HEK293 (cell line): Measurements from ENCODE around the gene GOLGA5.

Experiments
- CTCF ChIA-PET: fragments of 350-600 bp; formaldehyde crosslinking; extraction: SDS; loops from one replicate; lab custom pipeline; 2021; ENCODE audit warnings: antibody characterized with exemption; lab: Yijun Ruan, JAX
- POLR2A ChIA-PET: fragments of 300-600 bp; formaldehyde crosslinking; extraction: SDS; loops from one replicate; lab custom pipeline; 2020; ENCODE audit warnings: antibody characterized with exemption, inconsistent platforms; lab: Yijun Ruan, JAX
- H3K27ac ChIP-seq: fragments of 200-500 bp; sonication (Bioruptor generic); 2 replicates; pipeline ENCODE4 v1.5.1; 2014; ENCODE audit warnings: low read depth, low read length, control low read depth, inconsistent platforms; ENCODE audit errors: extremely low read depth
- H3K36me3 ChIP-seq, 2 experiments: fragments of 200-500 bp in 1 of 2; sonication (Bioruptor generic) in 1 of 2; 1 replicate in 1 of 2; 2 replicates in 1 of 2; pipeline ENCODE4 v1.5.1; 2014 to 2017; ENCODE audit warnings: inconsistent platforms in 2 of 2, low read length in 2 of 2; ENCODE audit not compliant: control insufficient read depth in 2 of 2, insufficient read depth in 1 of 2
- H3K4me1 ChIP-seq: fragments of 200-500 bp; sonication (Bioruptor generic); 2 replicates; pipeline ENCODE4 v1.5.1; 2014; ENCODE audit warnings: mild to moderate bottlenecking, low read length, inconsistent platforms; ENCODE audit not compliant: control insufficient read depth, insufficient read depth
- H3K4me3 ChIP-seq: 2 replicates; pipeline ENCODE4 v1.5.1; 2011; ENCODE audit warnings: low read depth, mild to moderate bottlenecking, control low read depth, low read length, moderate library complexity
- H3K9me3 ChIP-seq: fragments of 200-500 bp; sonication (Bioruptor generic); 2 replicates; pipeline ENCODE4 v1.5.1; 2014; ENCODE audit warnings: low read depth, low read length, inconsistent platforms; ENCODE audit not compliant: control insufficient read depth, insufficient read depth
- BCL11B ChIP-seq: fragments of 450-650 bp; formaldehyde crosslinking; IDR thresholded peaks from 2 replicates; pipeline ENCODE4 v1.5.1; 2016; ENCODE audit warnings: low read depth, missing biosample characterization, missing genetic modification characterization
- EGR2 ChIP-seq: fragments of 450-650 bp; formaldehyde crosslinking; IDR thresholded peaks from 2 replicates; pipeline ENCODE4 v1.5.1; 2016; ENCODE audit warnings: low read depth, missing biosample characterization, missing genetic modification characterization
- KLF9 ChIP-seq: fragments of 450-650 bp; formaldehyde crosslinking; IDR thresholded peaks from 2 replicates; pipeline ENCODE4 v1.5.1; 2016; ENCODE audit warnings: missing biosample characterization, missing genetic modification characterization, low read depth
- OVOL3 ChIP-seq: fragments of 450-650 bp; formaldehyde crosslinking; IDR thresholded peaks from 2 replicates; pipeline ENCODE4 v1.5.1; 2016; ENCODE audit warnings: missing biosample characterization, missing genetic modification characterization
- PATZ1 ChIP-seq: fragments of 450-650 bp; formaldehyde crosslinking; IDR thresholded peaks from 2 replicates; pipeline ENCODE4 v1.5.1; 2016; ENCODE audit warnings: missing biosample characterization, missing genetic modification characterization
- PRDM6 ChIP-seq: fragments of 450-650 bp; formaldehyde crosslinking; IDR thresholded peaks from 2 replicates; pipeline ENCODE4 v1.5.1; 2017; ENCODE audit warnings: missing biosample characterization, missing genetic modification characterization
- SCRT1 ChIP-seq: fragments of 450-650 bp; formaldehyde crosslinking; IDR thresholded peaks from 2 replicates; pipeline ENCODE4 v1.5.1; 2016; ENCODE audit warnings: missing biosample characterization, missing genetic modification characterization, borderline replicate concordance
- TRIM28 ChIP-seq: IDR thresholded peaks from 2 replicates; pipeline ENCODE4 v1.6.1; 2011; ENCODE audit warnings: low read length, control low read depth, borderline replicate concordance
- WT1 ChIP-seq: fragments of 450-650 bp; formaldehyde crosslinking; IDR thresholded peaks from 2 replicates; pipeline ENCODE4 v1.5.1; 2016; ENCODE audit warnings: missing biosample characterization, missing genetic modification characterization
- ZBTB10 ChIP-seq: fragments of 450-650 bp; formaldehyde crosslinking; IDR thresholded peaks from 2 replicates; pipeline ENCODE4 v1.5.1; 2016; ENCODE audit warnings: missing biosample characterization, missing genetic modification characterization
- ZBTB6 ChIP-seq: fragments of 450-650 bp; formaldehyde crosslinking; IDR thresholded peaks from 2 replicates; pipeline ENCODE4 v1.5.1; 2017; ENCODE audit warnings: missing biosample characterization, missing genetic modification characterization
- ZFP37 ChIP-seq: fragments of 450-650 bp; formaldehyde crosslinking; IDR thresholded peaks from 2 replicates; pipeline ENCODE4 v1.5.1; 2016; ENCODE audit warnings: missing biosample characterization, missing genetic modification characterization
- ZFP69B ChIP-seq: fragments of 450-650 bp; formaldehyde crosslinking; IDR thresholded peaks from 2 replicates; pipeline ENCODE4 v1.5.1; 2016; ENCODE audit warnings: missing biosample characterization, missing genetic modification characterization
- ZNF18 ChIP-seq: fragments of 450-650 bp; formaldehyde crosslinking; IDR thresholded peaks from 2 replicates; pipeline ENCODE4 v1.5.1; 2016; ENCODE audit warnings: missing biosample characterization, missing genetic modification characterization
- ZNF302 ChIP-seq: fragments of 450-650 bp; formaldehyde crosslinking; IDR thresholded peaks from 2 replicates; pipeline ENCODE4 v1.5.1; 2016; ENCODE audit warnings: missing biosample characterization, missing genetic modification characterization, low read depth
- ZNF350 ChIP-seq: fragments of 450-650 bp; formaldehyde crosslinking; IDR thresholded peaks from 2 replicates; pipeline ENCODE4 v1.5.0; 2017; ENCODE audit warnings: missing biosample characterization, mild to moderate bottlenecking, missing genetic modification characterization
- ZNF362 ChIP-seq: fragments of 450-650 bp; formaldehyde crosslinking; IDR thresholded peaks from 2 replicates; pipeline ENCODE4 v1.5.1; 2016; ENCODE audit warnings: missing biosample characterization, missing genetic modification characterization
- ZNF48 ChIP-seq: fragments of 450-650 bp; formaldehyde crosslinking; IDR thresholded peaks from 2 replicates; pipeline ENCODE4 v1.5.1; 2016; ENCODE audit warnings: missing biosample characterization, missing genetic modification characterization
- ZNF596 ChIP-seq: fragments of 450-650 bp; IDR thresholded peaks from 2 replicates; pipeline ENCODE4 v1.5.0; 2018; ENCODE audit warnings: missing biosample characterization, mild to moderate bottlenecking, missing genetic modification characterization, moderate library complexity
- ZNF639 ChIP-seq: fragments of 450-650 bp; formaldehyde crosslinking; IDR thresholded peaks from 2 replicates; pipeline ENCODE4 v1.5.1; 2016; ENCODE audit warnings: missing biosample characterization, missing genetic modification characterization
- ZNF670 ChIP-seq: fragments of 450-650 bp; formaldehyde crosslinking; IDR thresholded peaks from 2 replicates; pipeline ENCODE4 v1.5.1; 2016; ENCODE audit warnings: missing biosample characterization, missing genetic modification characterization, low read depth
- ZNF677 ChIP-seq: fragments of 450-650 bp; IDR thresholded peaks from 2 replicates; pipeline ENCODE4 v1.5.0; 2018; ENCODE audit warnings: missing biosample characterization, mild to moderate bottlenecking, missing genetic modification characterization, moderate library complexity
- ZNF76 ChIP-seq: fragments of 450-650 bp; formaldehyde crosslinking; IDR thresholded peaks from 2 replicates; pipeline ENCODE4; 2016; ENCODE audit warnings: low read depth, missing biosample characterization, missing genetic modification characterization, borderline replicate concordance
- ZNF785 ChIP-seq: fragments of 450-650 bp; formaldehyde crosslinking; IDR thresholded peaks from 2 replicates; pipeline ENCODE4 v1.5.1; 2016; ENCODE audit warnings: missing biosample characterization, missing genetic modification characterization
- ZNF830 ChIP-seq: fragments of 450-650 bp; IDR thresholded peaks from 2 replicates; pipeline ENCODE4 v1.5.0; 2018; ENCODE audit warnings: missing biosample characterization, missing genetic modification characterization, low read depth, mild to moderate bottlenecking, moderate library complexity
- ZSCAN30 ChIP-seq: fragments of 450-650 bp; IDR thresholded peaks from 2 replicates; pipeline ENCODE4 v1.5.1; 2018; ENCODE audit warnings: missing biosample characterization, mild to moderate bottlenecking, missing genetic modification characterization, moderate library complexity

GOLGA5 gene

GRCh38 chr14:92794547-92794941 lies 439 bp downstream of the GOLGA5 start:
- H3K4me1 ChIP-seq, result peaks cover 4% of the 10 kb centered on the region; the same call in 1 of the 2 replicates
- ChIA-PET CTCF (no interaction called here), POLR2A (interaction anchor here (1.0 to 1.6 kb wide), 2 partner anchors 46 to 413 kb away, joined by 3 to 9 read pairs; partner anchors contain the start of genes LGMN and UBR7)
- no peaks in the 10 kb centered on the region for H3K9me3 ChIP-seq
- peaks cover 10 to 19% of the 10 kb centered on the region in 2 experiments for H3K36me3 ChIP-seq
- peak overlapping the region; percentile 92 for H3K4me3 ChIP-seq
- peak overlapping the region; percentile 62 for H3K27ac ChIP-seq
- no peak for TF ChIP-seq BCL11B (tag by site-specific recombination)
- TF ChIP-seq ZNF670, result no peak
- TF ChIP-seq ZNF18 (tag by site-specific recombination), result no peak
- no peak for TF ChIP-seq ZNF785 (tag by site-specific recombination)
- TF ChIP-seq PRDM6 (tag by site-specific recombination), result no peak
- TF ChIP-seq ZBTB6 (tag by site-specific recombination), result no peak
- no peak for TF ChIP-seq SCRT1 (tag by site-specific recombination)
- TF ChIP-seq ZSCAN30 (tag by site-specific recombination), result no peak
- TF ChIP-seq ZNF76 (tag by site-specific recombination), result no peak
- no peak for TF ChIP-seq ZFP37
- no peak for TF ChIP-seq KLF9 (tag by site-specific recombination)
- peak; percentile 28; the same call in 1 of the 2 replicates for TF ChIP-seq EGR2 (tag by site-specific recombination)
- TF ChIP-seq OVOL3, result no peak; the same call in 1 of the 2 replicates
- TF ChIP-seq ZNF302 (tag by site-specific recombination), result no peak
- peak; percentile 94 for TF ChIP-seq ZNF350 (tag by site-specific recombination)
- no peak for TF ChIP-seq ZNF830 (tag by site-specific recombination)
- TF ChIP-seq WT1 (tag by site-specific recombination), result no peak
- TF ChIP-seq ZNF596 (tag by site-specific recombination), result no peak
- TF ChIP-seq ZNF639 (tag by site-specific recombination), result 0 out of 2 replicates have a peak, but pooled peaks have one; percentile 0
- peak; percentile 3; the same call in 1 of the 2 replicates for TF ChIP-seq ZFP69B (tag by site-specific recombination)
- peak; percentile 31 for TF ChIP-seq PATZ1 (tag by site-specific recombination)
- TF ChIP-seq TRIM28, result no peak
- TF ChIP-seq ZBTB10 (tag by site-specific recombination), result no peak
- TF ChIP-seq ZNF677 (tag by site-specific recombination), result no peak
- no peak for TF ChIP-seq ZNF362 (tag by site-specific recombination)
- no peak for TF ChIP-seq ZNF48 (tag by site-specific recombination)
